Thyroid gland (tissue), 4 donors: Measurements from ENCODE around the gene NPHS1.

ENCODE experiments used
- POLR2A ChIP-seq, 2 donors: fragments of 450-650 bp; IDR thresholded peaks; one replicate each; pipeline ENCODE4 v1.6.1; 2017; ENCODE audit warnings: antibody characterized with exemption in 2 of 2, mild to moderate bottlenecking in 2 of 2, moderate library complexity in 1 of 2
- TF ChIP-seq, protein P1 (sequence below), 6 experiments: fragments of 200-600 bp in 3 of 6; fragments of 450-650 bp in 3 of 6; sonication (generic) in 3 of 6; IDR thresholded peaks; one replicate each; pipeline ENCODE4 v1.5.1; 2016 to 2019; ENCODE audit warnings: antibody characterized with exemption in 6 of 6, mild to moderate bottlenecking in 2 of 6, inconsistent platforms in 1 of 6, moderate library complexity in 1 of 6

DNA sequence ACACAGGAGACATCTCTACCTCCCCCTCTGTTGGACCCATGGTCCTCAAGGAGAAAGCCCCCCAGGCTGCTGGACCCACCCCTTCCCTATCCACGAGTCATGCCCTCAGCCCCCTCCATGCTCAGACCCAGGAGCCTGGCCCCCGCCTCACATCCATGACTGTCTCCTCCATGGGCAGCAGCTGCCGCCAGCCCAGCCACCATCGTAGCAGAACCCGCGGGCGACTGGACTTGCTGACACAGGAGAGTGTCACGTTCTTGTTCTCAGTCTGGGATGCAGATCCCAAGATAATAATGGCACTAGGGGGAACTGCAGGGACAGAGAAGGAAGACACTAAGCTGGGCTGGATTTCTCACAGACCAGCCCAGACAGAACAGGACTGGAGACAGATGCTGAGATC lies 3.8 kb downstream of the NPHS1 start:
- TF ChIP-seq POLR2A (IDR thresholded peaks at IDR 0.05), result no peak
- TF ChIP-seq, protein P1, sequence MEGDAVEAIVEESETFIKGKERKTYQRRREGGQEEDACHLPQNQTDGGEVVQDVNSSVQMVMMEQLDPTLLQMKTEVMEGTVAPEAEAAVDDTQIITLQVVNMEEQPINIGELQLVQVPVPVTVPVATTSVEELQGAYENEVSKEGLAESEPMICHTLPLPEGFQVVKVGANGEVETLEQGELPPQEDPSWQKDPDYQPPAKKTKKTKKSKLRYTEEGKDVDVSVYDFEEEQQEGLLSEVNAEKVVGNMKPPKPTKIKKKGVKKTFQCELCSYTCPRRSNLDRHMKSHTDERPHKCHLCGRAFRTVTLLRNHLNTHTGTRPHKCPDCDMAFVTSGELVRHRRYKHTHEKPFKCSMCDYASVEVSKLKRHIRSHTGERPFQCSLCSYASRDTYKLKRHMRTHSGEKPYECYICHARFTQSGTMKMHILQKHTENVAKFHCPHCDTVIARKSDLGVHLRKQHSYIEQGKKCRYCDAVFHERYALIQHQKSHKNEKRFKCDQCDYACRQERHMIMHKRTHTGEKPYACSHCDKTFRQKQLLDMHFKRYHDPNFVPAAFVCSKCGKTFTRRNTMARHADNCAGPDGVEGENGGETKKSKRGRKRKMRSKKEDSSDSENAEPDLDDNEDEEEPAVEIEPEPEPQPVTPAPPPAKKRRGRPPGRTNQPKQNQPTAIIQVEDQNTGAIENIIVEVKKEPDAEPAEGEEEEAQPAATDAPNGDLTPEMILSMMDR (IDR thresholded peaks at IDR 0.05), result no peak
